MCF 10A (cell line): ENCODE data around the gene ELAVL2. TPM values are rescaled to one million over a fixed set of nuclear protein-coding genes. Genes with fewer than 3 reads are reported as not detected.

Experiments used
- BruUV-seq: library from RNA; stranded (reverse); fragments of 400-500 nt; replicated peaks from 2 replicates; lab custom pipeline; 2021; lab: Mats Ljungman, UMichigan
- CTCF ChIA-PET: fragments of 300-600 bp; sonication (Branson Sonifier 250); formaldehyde crosslinking; extraction: SDS; loops from one replicate; lab custom pipeline; 2021; ENCODE audit warnings: antibody characterized with exemption, inconsistent platforms; lab: Yijun Ruan, JAX
- POLR2A ChIA-PET: fragments of 300-600, 350-650 bp; sonication (Branson Sonifier 250); formaldehyde crosslinking; extraction: SDS; loops from one replicate; lab custom pipeline; 2020; ENCODE audit warnings: antibody characterized with exemption, inconsistent platforms; lab: Yijun Ruan, JAX
- DNase-seq: peaks from one replicate; pipeline ENCODE4 v3.0.0-alpha.2; 2018; ENCODE audit not compliant: unreplicated experiment
- H3K27ac Mint-ChIP-seq: one replicate; pipeline ENCODE4 v1.8.0; 2022; ENCODE audit warnings: mild to moderate bottlenecking, low read depth, mixed read lengths; ENCODE audit not compliant: unreplicated experiment
- H3K27me3 Mint-ChIP-seq: one replicate; pipeline ENCODE4 v1.8.0; 2022; ENCODE audit warnings: mixed read lengths; ENCODE audit not compliant: insufficient read depth, unreplicated experiment
- H3K36me3 Mint-ChIP-seq: one replicate; pipeline ENCODE4 v1.8.0; 2022; ENCODE audit warnings: mild to moderate bottlenecking, moderate library complexity, mixed read lengths; ENCODE audit not compliant: insufficient read depth, unreplicated experiment
- H3K4me1 Mint-ChIP-seq: one replicate; pipeline ENCODE4 v1.8.0; 2022; ENCODE audit warnings: mixed read lengths; ENCODE audit not compliant: insufficient read depth, unreplicated experiment
- H3K4me3 Mint-ChIP-seq: one replicate; pipeline ENCODE4 v1.8.0; 2022; ENCODE audit warnings: mild to moderate bottlenecking, moderate library complexity, mixed read lengths; ENCODE audit not compliant: unreplicated experiment
- H3K9me3 Mint-ChIP-seq: one replicate; pipeline ENCODE4 v1.8.0; 2022; ENCODE audit warnings: mixed read lengths; ENCODE audit not compliant: unreplicated experiment
- CTCF ChIP-seq: fragments of 200-600 bp; IDR thresholded peaks from one replicate; pipeline ENCODE4 v1.8.0; 2022; ENCODE audit warnings: antibody characterized with exemption, mild to moderate bottlenecking; ENCODE audit not compliant: unreplicated experiment
- intact Hi-C: fragments of 100-400 bp; cut with micrococcal nuclease; formaldehyde crosslinking; loops from 2 replicates; pipeline ENCODE4 v1.14.1; 2022
- total RNA-seq: library from RNA; stranded (reverse); gene quantifications from 2 replicates; pipeline ENCODE4 v1.2.3, GENCODE V29; 2022

Gene ELAVL2
- total RNA-seq, 1 experiment from 2014 or later: 6.0 TPM

GRCh38 chr9:23841304-23841703 lies 15.3 kb upstream of the ELAVL2 start:
- no peaks in the 10 kb centered on the region for H3K4me1 Mint-ChIP-seq
- POLR2A ChIA-PET: no interaction called here
- TF ChIP-seq CTCF: no peak
- intact Hi-C loops: loop anchor here (10.0 kb wide), 1 partner anchor 627 kb away; no protein-coding TSS in a partner anchor
- no peaks in the 10 kb centered on the region for H3K36me3 Mint-ChIP-seq
- CTCF ChIA-PET: interaction anchor here (1.0 kb wide), 1 partner anchor 47 kb away, joined by 3 read pairs; no protein-coding TSS in a partner anchor
- no TSS peak for BruUV-seq
- H3K4me3 Mint-ChIP-seq: no peak overlapping the region
- peaks cover 53% of the 10 kb centered on the region for H3K27me3 Mint-ChIP-seq
- no peak overlapping the region for H3K27ac Mint-ChIP-seq
- DNase-seq: no peak
- no peaks in the 10 kb centered on the region for H3K9me3 Mint-ChIP-seq

- Mint-ChIP-seq H3K4me3 (no peak overlapping the region), H3K27ac (no peak overlapping the region), H3K36me3 (no peaks in the 10 kb centered on the region), H3K9me3 (no peaks in the 10 kb centered on the region), H3K27me3 (peaks cover 37% of the 10 kb centered on the region), H3K4me1 (no peaks in the 10 kb centered on the region)
- POLR2A ChIA-PET: interaction anchor here (1.1 kb wide), 1 partner anchor 11 kb away, joined by 3 read pairs; the partner anchor contains the start of gene ELAVL2
- no peak for TF ChIP-seq CTCF
- intact Hi-C loops: no loop called here
- DNase-seq: no peak
- CTCF ChIA-PET: no interaction called here
- no TSS peak for BruUV-seq
Observed at GRCh38 chr9:23837038-23837437, 11.0 kb upstream of the ELAVL2 start.

- Mint-ChIP-seq H3K36me3 (no peaks in the 10 kb centered on the region), H3K4me3 (peak overlapping the region; percentile 42), H3K27ac (no peak overlapping the region), H3K9me3 (no peaks in the 10 kb centered on the region), H3K27me3 (peaks cover 31% of the 10 kb centered on the region), H3K4me1 (no peaks in the 10 kb centered on the region)
- no TSS peak for BruUV-seq
- CTCF ChIA-PET: no interaction called here
- no peak for DNase-seq
- TF ChIP-seq CTCF: no peak
- POLR2A ChIA-PET: no interaction called here
- intact Hi-C loops: no loop called here
Observed at GRCh38 chr9:23830929-23831730, 5.1 kb upstream of the ELAVL2 start.

GRCh38 chr9:23830476-23830805 lies 4.4 kb upstream of the ELAVL2 start:
- no peaks in the 10 kb centered on the region for H3K4me1 Mint-ChIP-seq
- BruUV-seq: no TSS peak
- no peak overlapping the region for H3K27ac Mint-ChIP-seq
- intact Hi-C loops: no loop called here
- ChIA-PET CTCF (no interaction called here), POLR2A (interaction anchor here (0.6 kb wide), 1 partner anchor 11 kb away, joined by 4 read pairs; no protein-coding TSS in a partner anchor)
- TF ChIP-seq CTCF: no peak
- DNase-seq: no peak
- peaks cover 28% of the 10 kb centered on the region for H3K27me3 Mint-ChIP-seq
- no peaks in the 10 kb centered on the region for H3K9me3 Mint-ChIP-seq
- peak overlapping the region; percentile 42 for H3K4me3 Mint-ChIP-seq
- no peaks in the 10 kb centered on the region for H3K36me3 Mint-ChIP-seq
